ENCODE results near the gene BBX. TPM values are rescaled to one million over a fixed set of nuclear protein-coding genes. Genes with fewer than 3 reads are reported as not detected.

Gene BBX
- 22.5 TPM for polyA plus RNA-seq (2012; ENCODE audit: missing spikeins)

GRCh38 chr3:107522510-107523288 lies at the start of gene BBX:
BBX (plus strand) TSS chr3:107522962; CDS start chr3:107710461, 187,499 bp downstream.
- DNase-seq (ENCODE audit: insufficient read length) (peak; percentile 32), FAIRE-seq (peak; percentile 86)
- TF ChIP-seq POLR2A (IDR thresholded peaks at IDR 0.05; ENCODE audit: low read depth, low read length) (peak; percentile 34; the same call in 1 of the 2 replicates), TAF1 (IDR thresholded peaks at IDR 0.05; ENCODE audit: borderline replicate concordance, low read depth, low read length) (0 out of 2 replicates have a peak, but pooled peaks have one; percentile 38), POLR2AphosphoS5 (IDR thresholded peaks at IDR 0.05; ENCODE audit: low read depth, low read length) (no peak)

- FAIRE-seq (no peak), DNase-seq (ENCODE audit: insufficient read length) (no peak)
- no peak for TF ChIP-seq POLR2A (IDR thresholded peaks at IDR 0.05; ENCODE audit: low read depth, low read length)
Observed at GRCh38 chr3:107476462-107476861, 46.3 kb upstream of the BBX start.

- DNase-seq (ENCODE audit: insufficient read length), result no peak
- TF ChIP-seq POLR2AphosphoS5 (IDR thresholded peaks at IDR 0.05; ENCODE audit: low read depth, low read length) (no peak), TAF1 (IDR thresholded peaks at IDR 0.05; ENCODE audit: borderline replicate concordance, low read depth, low read length) (no peak), POLR2A (IDR thresholded peaks at IDR 0.05; ENCODE audit: low read depth, low read length) (no peak)
- no peak for FAIRE-seq
Observed at GRCh38 chr3:107487490-107487889, 35.3 kb upstream of the BBX start.

GRCh38 chr3:107488942-107489341 lies 33.8 kb upstream of the BBX start:
- FAIRE-seq (no peak), DNase-seq (ENCODE audit: insufficient read length) (no peak)
- TF ChIP-seq TAF1 (IDR thresholded peaks at IDR 0.05; ENCODE audit: borderline replicate concordance, low read depth, low read length), result no peak
- TF ChIP-seq POLR2A (IDR thresholded peaks at IDR 0.05; ENCODE audit: low read depth, low read length), result no peak
- TF ChIP-seq POLR2AphosphoS5 (IDR thresholded peaks at IDR 0.05; ENCODE audit: low read depth, low read length), result no peak

- TF ChIP-seq TAF1 (IDR thresholded peaks at IDR 0.05; ENCODE audit: borderline replicate concordance, low read depth, low read length), result no peak
- TF ChIP-seq POLR2AphosphoS5 (IDR thresholded peaks at IDR 0.05; ENCODE audit: low read depth, low read length), result no peak
- TF ChIP-seq POLR2A (IDR thresholded peaks at IDR 0.05; ENCODE audit: low read depth, low read length), result no peak
- no peak for DNase-seq (ENCODE audit: insufficient read length)
- FAIRE-seq, result no peak
Observed at GRCh38 chr3:107493134-107493533, 29.6 kb upstream of the BBX start.

GRCh38 chr3:107496855-107497254 lies 25.9 kb upstream of the BBX start:
- DNase-seq (ENCODE audit: insufficient read length), result no peak
- no peak for FAIRE-seq
- TF ChIP-seq POLR2A (IDR thresholded peaks at IDR 0.05; ENCODE audit: low read depth, low read length) (no peak), TAF1 (IDR thresholded peaks at IDR 0.05; ENCODE audit: borderline replicate concordance, low read depth, low read length) (no peak)

GRCh38 chr3:107498646-107499045 lies 24.1 kb upstream of the BBX start:
- FAIRE-seq, result no peak
- TF ChIP-seq POLR2AphosphoS5 (IDR thresholded peaks at IDR 0.05; ENCODE audit: low read depth, low read length) (no peak), TAF1 (IDR thresholded peaks at IDR 0.05; ENCODE audit: borderline replicate concordance, low read depth, low read length) (no peak), POLR2A (IDR thresholded peaks at IDR 0.05; ENCODE audit: low read depth, low read length) (no peak)
- DNase-seq (ENCODE audit: insufficient read length), result no peak

GRCh38 chr3:107506458-107506857 lies 16.3 kb upstream of the BBX start:
- no peak for FAIRE-seq
- TF ChIP-seq POLR2AphosphoS5 (IDR thresholded peaks at IDR 0.05; ENCODE audit: low read depth, low read length) (no peak), POLR2A (IDR thresholded peaks at IDR 0.05; ENCODE audit: low read depth, low read length) (no peak), TAF1 (IDR thresholded peaks at IDR 0.05; ENCODE audit: borderline replicate concordance, low read depth, low read length) (no peak)

GRCh38 chr3:107508331-107508730 lies 14.4 kb upstream of the BBX start:
- TF ChIP-seq POLR2AphosphoS5 (IDR thresholded peaks at IDR 0.05; ENCODE audit: low read depth, low read length) (no peak), POLR2A (IDR thresholded peaks at IDR 0.05; ENCODE audit: low read depth, low read length) (no peak), TAF1 (IDR thresholded peaks at IDR 0.05; ENCODE audit: borderline replicate concordance, low read depth, low read length) (no peak)
- no peak for FAIRE-seq
- DNase-seq (ENCODE audit: insufficient read length), result no peak

More at GRCh38 chr3:107506458-107506857, 16.3 kb upstream of the BBX start:
- DNase-seq (ENCODE audit: insufficient read length), result no peak

- no peak for FAIRE-seq
- no peak for DNase-seq (ENCODE audit: insufficient read length)
- TF ChIP-seq POLR2AphosphoS5 (IDR thresholded peaks at IDR 0.05; ENCODE audit: low read depth, low read length) (no peak), POLR2A (IDR thresholded peaks at IDR 0.05; ENCODE audit: low read depth, low read length) (no peak), TAF1 (IDR thresholded peaks at IDR 0.05; ENCODE audit: borderline replicate concordance, low read depth, low read length) (no peak)
Observed at GRCh38 chr3:107512108-107512507, 10.7 kb upstream of the BBX start.

GRCh38 chr3:107514453-107514852 lies 8.3 kb upstream of the BBX start:
- no peak for FAIRE-seq
- TF ChIP-seq POLR2AphosphoS5 (IDR thresholded peaks at IDR 0.05; ENCODE audit: low read depth, low read length), result no peak
- TF ChIP-seq TAF1 (IDR thresholded peaks at IDR 0.05; ENCODE audit: borderline replicate concordance, low read depth, low read length), result no peak
- no peak for TF ChIP-seq POLR2A (IDR thresholded peaks at IDR 0.05; ENCODE audit: low read depth, low read length)

GRCh38 chr3:107516475-107516874 lies 6.3 kb upstream of the BBX start:
- FAIRE-seq (no peak), DNase-seq (ENCODE audit: insufficient read length) (no peak)
- TF ChIP-seq POLR2A (IDR thresholded peaks at IDR 0.05; ENCODE audit: low read depth, low read length) (no peak), POLR2AphosphoS5 (IDR thresholded peaks at IDR 0.05; ENCODE audit: low read depth, low read length) (no peak), TAF1 (IDR thresholded peaks at IDR 0.05; ENCODE audit: borderline replicate concordance, low read depth, low read length) (no peak)

More at GRCh38 chr3:107514453-107514852, 8.3 kb upstream of the BBX start:
- no peak for DNase-seq (ENCODE audit: insufficient read length)

Data from GM12892 (cell line).